Peyer's patch (tissue), 4 donors: ENCODE data around the gene C20orf141.

Source experiments
- POLR2A ChIP-seq, 2 donors: fragments of 450-650 bp; IDR thresholded peaks; one replicate each; pipeline ENCODE4 v1.5.1; 2017; ENCODE audit warnings: antibody characterized with exemption in 2 of 2, mild to moderate bottlenecking in 2 of 2, moderate library complexity in 2 of 2
- TF ChIP-seq, protein P1 (sequence below), 6 experiments: fragments of 450-650 bp in 4 of 6; fragments of 200-600 bp in 2 of 6; sonication (generic) in 1 of 6; IDR thresholded peaks; one replicate each; pipeline ENCODE4 v1.5.1; 2017 to 2019; ENCODE audit warnings: antibody characterized with exemption in 6 of 6, mild to moderate bottlenecking in 3 of 6, moderate library complexity in 1 of 6

DNA sequence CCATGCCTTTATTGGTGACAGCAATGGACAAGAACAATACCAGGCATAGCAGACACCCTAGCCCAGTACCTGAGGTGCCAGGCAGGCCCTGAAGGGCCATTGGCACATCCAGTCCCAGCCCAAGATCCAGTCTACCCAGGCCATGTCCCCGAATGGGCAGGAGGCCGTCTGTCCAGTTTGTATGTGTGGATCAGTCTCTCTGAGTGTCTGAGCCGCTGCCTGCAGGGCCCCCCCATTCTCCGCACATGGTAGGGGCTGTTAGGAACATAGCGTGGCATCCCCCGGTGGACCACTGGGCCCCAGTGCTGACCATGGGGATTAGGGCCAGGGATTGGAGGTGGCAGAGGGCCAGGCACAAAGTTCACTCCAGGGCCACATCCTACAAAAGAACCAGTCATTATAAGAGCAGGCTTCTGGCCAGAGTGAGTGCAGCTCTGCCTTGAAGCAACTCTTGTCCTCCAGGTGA, 20.6 kb downstream of the C20orf141 start:
- TF ChIP-seq, protein P1, sequence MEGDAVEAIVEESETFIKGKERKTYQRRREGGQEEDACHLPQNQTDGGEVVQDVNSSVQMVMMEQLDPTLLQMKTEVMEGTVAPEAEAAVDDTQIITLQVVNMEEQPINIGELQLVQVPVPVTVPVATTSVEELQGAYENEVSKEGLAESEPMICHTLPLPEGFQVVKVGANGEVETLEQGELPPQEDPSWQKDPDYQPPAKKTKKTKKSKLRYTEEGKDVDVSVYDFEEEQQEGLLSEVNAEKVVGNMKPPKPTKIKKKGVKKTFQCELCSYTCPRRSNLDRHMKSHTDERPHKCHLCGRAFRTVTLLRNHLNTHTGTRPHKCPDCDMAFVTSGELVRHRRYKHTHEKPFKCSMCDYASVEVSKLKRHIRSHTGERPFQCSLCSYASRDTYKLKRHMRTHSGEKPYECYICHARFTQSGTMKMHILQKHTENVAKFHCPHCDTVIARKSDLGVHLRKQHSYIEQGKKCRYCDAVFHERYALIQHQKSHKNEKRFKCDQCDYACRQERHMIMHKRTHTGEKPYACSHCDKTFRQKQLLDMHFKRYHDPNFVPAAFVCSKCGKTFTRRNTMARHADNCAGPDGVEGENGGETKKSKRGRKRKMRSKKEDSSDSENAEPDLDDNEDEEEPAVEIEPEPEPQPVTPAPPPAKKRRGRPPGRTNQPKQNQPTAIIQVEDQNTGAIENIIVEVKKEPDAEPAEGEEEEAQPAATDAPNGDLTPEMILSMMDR (IDR thresholded peaks at IDR 0.05) = no peak
- TF ChIP-seq POLR2A (IDR thresholded peaks at IDR 0.05) = no peak
